ENCODE measurements around the gene UQCR10. TPM values are rescaled to one million over a fixed set of nuclear protein-coding genes. Genes with fewer than 3 reads are reported as not detected.

The UQCR10 gene
- 98.6 and 126 TPM in 2 replicates for polyA plus RNA-seq (2014; cell fraction: cytosol; rRNA removed)
- 87.0 and 107 TPM in 2 replicates for polyA plus RNA-seq (2014; cell fraction: nucleus; rRNA removed)

DNA sequence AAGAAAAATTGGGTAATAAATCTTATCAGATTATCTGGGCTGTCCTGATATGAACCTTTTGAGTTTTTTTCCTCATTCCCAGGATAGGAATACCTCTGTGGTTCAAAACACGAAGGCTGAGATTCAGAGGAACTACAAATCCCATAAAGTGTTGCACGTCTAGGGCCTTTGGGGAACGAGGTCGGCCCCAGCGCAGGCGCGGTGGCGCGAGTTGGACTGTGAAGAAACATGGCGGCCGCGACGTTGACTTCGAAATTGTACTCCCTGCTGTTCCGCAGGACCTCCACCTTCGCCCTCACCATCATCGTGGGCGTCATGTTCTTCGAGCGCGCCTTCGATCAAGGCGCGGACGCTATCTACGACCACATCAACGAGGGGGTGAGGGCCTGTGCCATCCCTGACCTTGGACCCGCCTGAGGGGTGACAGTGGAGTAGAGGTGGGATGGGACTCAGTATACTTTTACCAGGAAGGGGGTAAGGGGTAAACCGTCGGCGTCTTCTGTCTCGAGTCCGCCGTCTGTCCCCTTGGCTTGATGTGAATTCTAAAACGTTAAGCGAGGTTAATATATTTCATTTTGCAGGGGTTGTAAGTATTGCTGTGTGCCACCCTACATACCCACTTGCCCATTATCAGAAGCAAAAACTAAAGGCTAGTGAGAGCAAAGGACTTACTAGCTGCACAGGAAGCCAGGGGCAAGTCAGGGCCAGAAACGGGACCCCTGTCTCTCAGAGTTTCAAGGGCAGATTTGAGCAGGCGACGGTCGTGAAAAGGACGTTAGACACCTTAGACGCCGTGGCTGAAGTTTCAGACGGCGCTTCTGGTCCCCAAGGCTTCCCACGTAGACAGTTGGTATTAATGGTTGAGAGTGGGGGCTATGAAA lies at the start of gene UQCR10:
Gene UQCR10 (plus strand): TSS at position 199 of the 881 bp plus-strand sequence. CDS start 30 bp downstream, at position 229.
- peak; percentile 95 for DNase-seq (ENCODE audit: low spot score)

DNA sequence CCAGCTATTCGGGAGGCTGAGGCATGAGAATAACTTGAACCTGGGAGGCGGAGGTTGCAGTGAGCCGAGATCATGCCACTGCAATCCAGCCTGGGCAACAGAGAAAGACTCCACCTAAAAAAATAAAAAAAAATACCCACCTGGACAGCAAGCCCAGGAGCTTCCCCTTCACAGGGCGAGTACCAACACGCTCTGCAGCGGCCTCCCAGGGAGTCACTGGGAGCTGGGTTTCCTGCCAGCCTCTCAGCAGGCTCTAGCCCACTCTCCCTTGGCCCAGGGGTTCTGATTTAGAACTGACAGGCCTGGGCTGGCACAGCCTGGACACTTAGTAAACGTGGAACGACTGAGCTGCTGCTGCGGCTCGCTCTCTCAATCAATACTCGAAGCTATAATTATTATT lies 49.4 kb upstream of the UQCR10 start:
- no peak for DNase-seq (ENCODE audit: low spot score)

DNA sequence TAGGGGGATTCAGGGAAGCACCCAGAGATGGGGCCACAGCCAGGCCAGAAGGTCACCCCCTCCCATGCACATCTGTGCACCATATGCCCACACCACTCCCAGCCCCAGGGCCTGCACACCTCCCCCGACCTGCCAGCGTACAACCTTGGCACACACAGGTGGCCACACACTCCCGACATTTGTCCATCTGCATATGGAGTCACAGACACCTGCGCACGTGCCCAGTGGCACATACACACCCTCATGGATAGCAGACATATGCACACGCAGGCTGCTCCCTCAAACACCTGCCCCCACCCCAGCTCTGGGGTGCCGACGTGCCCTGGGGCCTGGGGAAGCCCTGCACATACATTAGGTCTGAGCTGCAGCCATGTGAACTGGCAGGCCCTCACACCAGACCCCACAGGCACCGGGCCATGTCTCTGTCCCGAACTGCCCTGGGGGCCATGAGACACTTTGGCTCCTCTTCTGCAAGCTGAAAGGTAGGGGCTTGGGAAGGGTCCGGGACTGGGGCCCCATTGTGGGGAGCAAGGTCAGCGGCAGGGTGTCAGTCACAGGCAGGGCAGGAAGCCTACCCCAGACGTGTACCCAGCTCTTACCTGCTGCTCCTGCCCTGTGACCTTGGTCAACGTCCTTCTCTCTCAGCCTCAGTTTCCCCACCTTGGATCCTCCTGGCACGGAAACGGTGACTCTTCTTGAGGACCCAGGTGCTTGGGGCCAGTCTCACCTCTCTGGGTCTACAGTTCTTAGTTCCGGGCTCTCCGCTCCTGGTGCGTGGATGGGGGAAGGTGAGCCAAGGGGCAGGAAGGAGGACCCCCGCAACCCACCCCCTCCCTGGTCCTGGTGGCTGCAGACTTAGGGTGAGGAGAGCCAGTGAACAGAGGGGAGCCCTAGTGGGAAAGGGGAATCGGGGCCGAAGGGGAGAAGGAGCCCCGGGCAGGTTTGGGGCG lies 47.9 kb upstream of the UQCR10 start:
- DNase-seq (ENCODE audit: low spot score): no peak

DNA sequence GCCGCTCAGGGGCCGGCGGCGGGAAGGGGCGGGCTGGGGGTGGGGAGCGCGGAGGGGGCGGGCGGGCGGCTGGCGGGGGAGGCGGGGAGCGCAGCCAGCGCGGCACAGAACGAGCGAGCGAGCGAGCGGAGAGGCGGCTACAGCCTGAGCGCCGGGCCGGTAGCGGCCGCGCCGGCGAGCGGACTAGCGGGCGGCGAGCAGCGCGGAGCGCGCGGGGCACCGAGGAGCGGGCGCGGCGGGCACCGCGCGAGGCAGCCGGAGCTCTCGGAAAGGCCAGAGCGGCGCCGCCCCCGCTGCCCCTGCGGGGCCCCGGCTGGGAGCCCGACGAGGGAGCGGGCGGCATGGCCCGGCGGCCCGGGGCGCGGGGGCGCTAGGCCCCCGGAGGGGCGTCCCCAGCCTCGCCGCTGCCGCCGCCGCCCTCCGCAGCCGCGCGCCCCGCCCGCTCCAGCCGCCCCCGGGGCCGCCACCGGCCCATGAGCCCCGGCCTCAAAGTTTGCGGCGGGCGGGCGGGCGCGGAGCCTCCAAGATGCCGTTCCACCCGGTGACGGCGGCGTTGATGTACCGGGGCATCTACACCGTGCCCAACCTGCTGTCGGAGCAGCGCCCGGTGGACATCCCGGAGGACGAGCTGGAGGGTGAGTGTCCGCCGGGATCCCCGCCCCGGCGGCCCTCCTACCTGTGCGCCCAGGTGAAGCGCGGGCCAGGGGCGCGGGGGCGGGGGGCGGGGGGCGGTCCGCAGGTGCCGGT lies 47.1 kb upstream of the UQCR10 start, which contains the start of gene CABP7:
Gene CABP7 (plus strand): TSS at position 105 of the 747 bp plus-strand sequence. CDS start 422 bp downstream, at position 527.
- DNase-seq (ENCODE audit: low spot score): no peak

DNA sequence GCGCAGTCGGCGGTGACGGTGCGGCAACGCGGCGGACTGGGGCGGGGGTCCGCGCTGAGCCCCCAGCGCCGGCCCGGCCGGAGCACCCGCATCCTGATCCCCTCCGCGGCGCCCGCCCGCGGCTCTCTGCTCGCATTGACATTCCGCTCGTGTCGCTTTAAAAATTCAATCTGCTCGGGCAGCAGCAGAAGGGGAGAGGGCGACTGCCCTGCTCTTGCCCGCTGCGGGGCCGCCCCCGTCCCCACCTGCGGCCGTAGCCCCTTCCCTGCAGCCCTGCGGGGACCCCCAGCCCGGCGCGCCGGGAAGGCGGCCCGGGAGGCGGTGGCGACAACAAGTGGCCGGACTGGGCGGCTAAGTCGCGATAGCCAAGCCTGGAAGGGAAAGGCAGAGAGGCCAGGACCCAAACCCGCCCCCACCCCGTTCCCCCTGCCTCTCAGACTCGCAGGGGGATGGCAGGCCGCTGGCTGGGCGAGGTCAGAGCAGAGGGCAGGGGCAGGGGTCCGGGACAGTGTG lies 46.3 kb upstream of the UQCR10 start:
- no peak for DNase-seq (ENCODE audit: low spot score)

DNA sequence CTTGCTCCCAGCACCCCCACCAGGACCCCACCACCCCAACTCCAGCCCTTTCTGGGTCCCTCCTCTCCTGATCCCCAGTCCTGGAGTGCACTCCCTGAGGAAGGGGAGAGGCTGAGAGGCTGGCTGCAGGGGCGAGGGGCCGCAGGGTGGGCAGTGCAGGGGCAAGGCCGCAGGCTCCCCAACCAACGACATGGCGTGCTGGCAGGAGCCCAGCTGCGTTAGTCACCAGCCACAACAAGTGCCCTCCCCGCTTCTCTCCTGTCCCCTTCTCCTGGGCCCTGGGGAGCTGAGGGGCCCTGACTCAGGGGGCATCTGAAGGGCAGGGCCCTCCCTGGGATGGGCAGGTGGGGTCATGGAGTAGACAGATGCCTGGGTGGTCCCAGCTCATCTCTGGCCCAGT lies 45.0 kb upstream of the UQCR10 start:
- no peak for DNase-seq (ENCODE audit: low spot score)

DNA sequence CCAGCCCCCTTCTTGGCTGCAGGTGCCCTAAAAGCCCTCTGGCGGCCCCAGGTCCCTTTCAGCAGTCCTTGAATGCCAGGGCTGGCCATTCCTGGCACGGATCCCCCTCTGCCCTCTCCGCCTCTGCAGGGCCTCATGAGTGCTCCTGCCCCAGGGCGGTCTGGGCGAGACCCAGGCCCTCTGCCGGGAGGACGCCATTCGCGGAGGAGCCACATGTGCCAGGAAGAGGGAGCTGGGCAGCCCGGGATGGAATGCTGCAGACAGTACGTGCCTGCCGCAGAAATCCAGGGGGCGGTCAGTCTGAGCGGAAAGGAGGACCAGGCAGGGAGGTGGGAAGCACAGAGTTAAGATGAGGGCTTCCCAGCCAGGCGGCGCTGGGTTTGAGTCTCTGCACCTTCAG lies 44.6 kb upstream of the UQCR10 start:
- no peak for DNase-seq (ENCODE audit: low spot score)

DNA sequence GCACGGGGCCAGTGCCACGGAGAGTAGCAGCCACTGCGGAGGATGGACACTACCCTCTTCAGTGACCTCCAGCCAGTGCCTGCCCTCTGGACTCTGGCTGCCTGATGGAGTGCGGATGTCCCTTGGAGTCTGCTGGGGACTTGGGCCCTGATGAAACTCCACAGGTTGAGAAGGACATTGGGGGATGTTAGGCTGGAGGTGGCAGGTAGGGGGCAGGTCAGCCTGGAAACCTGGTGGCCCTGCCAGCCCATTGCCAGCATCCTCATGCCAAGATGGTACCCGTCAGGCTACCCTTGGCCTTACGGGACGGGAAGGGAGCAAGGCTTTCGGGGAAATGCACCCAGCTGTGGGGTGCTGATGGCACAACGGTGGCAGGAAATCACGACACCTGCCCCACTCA lies 43.4 kb upstream of the UQCR10 start:
- no peak for DNase-seq (ENCODE audit: low spot score)

DNA sequence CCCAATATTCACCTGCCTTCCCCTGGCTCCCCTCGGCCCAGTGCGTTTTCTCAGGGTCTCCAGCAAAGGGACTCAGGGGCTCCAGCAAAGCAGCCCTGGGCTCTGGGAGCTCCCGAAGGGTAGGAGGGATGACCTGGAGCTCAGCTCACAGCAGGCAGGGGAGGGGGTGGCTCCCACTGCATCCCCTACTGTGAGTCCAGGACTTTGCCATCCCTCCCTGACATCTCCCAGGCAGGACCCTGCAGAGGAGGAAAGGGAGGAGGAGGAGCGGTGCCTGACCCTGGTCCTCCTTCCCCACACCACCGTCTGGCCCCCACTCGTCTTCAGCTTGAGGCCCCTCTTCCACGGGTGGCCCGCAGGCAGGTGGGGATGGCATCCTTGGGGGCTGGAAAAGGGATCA lies 42.3 kb upstream of the UQCR10 start:
- no peak for DNase-seq (ENCODE audit: low spot score)

DNA sequence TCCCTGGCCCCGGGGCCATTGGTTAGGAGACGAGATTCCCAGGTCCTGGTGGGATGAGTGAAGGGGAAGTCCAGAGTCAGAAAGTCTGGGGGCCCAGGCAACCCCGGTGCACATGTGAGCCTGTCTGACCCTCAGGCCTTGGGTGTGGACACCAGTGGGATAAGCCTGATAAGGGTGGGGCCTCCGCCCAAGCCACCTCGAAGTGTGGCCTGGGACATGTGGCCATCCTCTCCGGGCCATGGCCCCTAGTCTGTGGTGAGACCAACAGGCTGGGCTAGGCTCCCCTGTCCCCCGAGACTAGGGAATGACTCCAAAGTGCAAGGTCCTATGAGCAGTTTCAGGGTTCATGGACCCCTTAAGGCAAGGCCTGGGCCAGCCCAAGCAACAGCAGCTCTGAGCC lies 41.1 kb upstream of the UQCR10 start:
- no peak for DNase-seq (ENCODE audit: low spot score)

DNA sequence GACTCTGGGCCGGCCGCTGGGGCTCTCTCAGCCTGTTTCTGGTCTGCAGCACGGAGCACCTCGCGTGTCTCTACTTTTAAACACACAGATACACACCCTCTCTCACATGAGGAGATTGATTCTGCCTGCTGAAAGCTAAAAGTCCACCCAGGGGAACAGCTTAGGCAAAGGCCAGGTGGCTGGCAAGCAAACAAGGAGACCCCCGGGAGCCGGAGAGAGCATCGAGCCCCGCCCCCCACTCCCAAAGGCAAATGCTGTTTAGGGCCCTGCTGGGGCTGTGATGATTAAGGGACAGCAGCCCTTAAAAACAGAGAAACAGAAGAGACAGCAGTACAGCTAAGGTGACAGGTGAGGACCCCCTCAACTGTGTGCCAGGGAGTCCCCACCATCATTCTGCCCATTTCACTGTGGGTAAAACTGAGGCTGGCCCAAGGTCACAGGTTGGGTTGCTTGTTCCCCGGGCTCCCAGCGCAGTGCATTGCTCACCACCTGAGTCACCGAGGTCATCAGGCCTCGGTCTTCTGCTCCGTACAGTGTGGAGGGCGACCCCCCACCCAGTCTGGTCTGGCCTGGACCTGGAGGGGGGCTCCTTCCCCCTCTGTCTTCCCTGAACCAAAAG lies 40.5 kb upstream of the UQCR10 start:
- no peak for DNase-seq (ENCODE audit: low spot score)

DNA sequence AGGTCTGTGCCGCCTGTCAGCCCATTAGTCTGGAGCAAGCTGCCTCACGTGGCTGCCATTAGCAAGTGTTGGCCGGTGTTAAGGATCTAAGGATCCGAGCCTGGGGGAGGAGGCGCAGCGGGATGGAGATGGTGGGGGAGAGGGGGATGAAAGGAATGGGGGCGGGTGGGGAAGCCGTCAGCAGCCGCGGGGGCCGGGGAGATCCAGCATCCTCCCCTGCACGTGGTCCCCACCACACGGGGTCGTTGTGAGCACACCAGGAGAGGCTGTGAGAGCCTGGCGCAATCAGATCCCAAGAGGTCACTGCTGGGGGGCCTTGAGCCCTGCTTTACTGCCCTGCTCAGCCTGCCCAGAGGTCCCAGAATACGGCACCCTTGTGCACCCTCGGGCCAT lies 40.0 kb upstream of the UQCR10 start:
- DNase-seq (ENCODE audit: low spot score): peak; percentile 66

DNA sequence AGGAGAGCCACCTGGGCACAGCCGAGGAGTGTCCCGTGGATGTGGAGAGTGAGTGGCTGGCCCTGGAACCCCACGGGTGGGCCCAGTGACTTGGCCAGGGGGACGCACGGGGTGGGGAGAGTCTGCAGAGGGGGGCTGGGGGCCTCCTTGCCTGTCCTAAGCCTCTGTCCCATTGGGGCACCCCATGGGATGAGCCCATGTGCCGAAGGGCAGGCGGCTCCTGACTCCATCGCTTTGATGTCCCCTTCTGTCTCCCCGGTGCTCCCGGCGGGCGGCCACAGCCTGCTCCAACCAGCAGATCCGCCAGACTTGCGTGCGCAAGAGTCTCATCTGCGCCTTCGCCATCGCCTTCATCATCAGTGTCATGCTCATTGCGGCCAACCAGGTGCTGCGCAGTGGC lies 38.0 kb upstream of the UQCR10 start:
- DNase-seq (ENCODE audit: low spot score): no peak

DNA sequence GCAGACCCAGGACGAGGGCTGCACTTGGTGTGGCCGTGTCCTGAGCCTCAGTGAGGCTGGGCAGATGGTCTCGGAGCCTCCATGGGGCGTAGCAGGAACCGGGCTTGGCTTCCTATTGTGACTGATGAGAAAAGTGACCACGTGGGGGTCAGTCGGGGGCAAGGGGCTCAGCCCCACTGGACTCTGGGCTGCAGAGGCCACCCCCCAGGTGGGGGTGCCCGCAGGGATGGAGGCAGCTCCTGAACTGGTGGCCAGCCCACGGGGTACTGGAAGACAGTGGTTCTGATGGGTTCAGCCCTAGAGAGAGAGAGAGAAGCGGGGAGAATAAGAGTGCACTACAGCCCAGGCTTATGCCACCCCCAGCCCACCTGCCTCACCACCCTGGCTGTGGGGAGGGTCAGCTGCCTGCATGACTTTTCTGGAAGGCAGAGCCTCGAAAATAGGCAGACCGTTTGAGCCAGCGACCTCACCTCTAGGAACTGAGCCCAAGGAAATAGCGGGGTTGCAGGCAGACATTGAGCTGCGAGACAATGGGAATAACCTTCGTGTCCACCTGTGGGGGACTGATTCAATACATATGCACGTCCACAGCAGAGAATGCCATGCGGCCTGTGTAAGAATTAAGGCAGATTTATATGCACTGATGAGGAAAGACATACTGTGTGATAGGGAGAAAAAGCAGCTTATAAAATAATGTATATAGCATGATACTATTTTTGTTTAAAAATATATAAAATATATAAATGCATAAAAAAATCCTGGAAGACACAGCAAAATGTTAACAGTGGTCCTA lies 35.9 kb upstream of the UQCR10 start:
- no peak for DNase-seq (ENCODE audit: low spot score)

DNA sequence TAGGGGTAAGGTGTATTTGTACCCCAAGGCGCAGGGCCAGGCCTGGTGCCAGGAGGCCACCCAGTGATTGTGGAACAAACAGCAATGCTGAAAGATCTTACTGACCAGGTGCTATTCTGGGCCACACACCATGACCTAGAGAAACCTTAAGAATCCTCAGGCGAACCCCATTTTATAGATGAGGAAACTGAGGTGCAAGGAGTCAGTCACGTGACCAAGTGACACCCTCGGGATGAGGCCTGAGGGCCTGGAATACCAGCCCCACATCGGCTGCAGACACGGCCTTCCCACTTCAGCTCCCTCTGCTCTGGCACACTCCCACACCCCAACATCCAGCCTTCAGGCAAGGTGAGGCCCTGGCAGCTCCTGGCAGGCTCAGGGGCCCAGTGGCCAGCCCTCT lies 34.3 kb upstream of the UQCR10 start:
- no peak for DNase-seq (ENCODE audit: low spot score)

DNA sequence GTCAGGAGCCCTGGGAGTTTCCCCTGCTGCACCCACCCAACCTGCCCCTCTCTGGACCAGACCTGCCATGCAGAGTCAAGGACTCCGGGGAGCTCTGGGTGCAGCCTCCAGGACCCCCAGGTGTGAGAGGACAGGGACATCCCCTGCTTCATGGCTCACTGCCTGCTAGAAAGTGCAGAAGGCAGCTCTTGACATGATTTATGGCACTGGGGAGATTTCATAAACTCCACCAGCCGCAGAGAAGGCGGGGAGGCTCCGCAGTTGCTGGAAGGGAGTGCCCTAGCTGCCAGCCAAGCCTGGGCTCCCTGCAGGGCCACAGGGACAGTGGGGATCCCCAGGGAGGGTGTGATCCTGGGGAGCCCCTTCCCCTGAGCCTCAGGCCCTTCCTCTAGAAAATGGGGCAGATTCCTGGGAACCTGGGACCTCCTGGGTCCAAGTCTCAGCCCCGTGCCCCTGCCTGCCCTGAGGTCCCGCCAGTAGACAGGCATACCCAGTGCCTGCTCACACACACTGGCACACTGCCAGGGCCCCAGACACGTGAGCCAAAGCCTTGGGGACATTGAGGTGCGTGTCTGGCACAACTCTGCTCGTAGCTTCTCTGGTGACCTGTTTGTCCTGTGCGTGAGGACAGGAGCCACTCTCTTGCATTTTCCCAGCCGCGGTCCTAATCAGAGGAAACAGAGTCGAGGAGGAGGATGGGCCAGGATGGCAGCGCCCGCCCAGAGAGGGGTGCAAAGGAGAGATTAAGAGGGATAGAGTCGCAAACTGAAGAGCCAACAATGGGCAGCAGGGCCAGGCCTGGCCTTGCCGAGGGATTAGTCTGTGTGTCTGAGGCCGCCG lies 33.6 kb upstream of the UQCR10 start:
- DNase-seq (ENCODE audit: low spot score): peak; percentile 46

DNA sequence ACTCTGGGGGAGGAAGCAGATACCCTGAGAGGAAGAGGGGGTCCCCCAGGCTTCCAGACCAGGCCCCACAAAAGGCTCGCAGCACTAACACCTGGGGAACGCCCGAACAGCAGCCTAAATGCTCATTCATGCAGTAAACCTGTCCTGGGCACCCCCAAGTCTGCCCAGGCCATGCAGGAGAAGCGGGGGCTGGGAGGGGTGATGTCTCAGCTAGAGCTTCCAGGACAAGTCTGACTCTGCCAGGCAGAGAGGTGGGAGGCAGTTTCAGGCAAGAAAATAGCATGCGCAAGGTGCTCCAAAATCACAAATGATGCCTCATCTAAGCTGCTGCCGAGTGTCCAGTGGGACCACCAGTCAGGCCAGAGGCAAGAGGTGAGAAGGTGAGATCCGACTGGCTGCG lies 32.8 kb upstream of the UQCR10 start:
- DNase-seq (ENCODE audit: low spot score): no peak

DNA sequence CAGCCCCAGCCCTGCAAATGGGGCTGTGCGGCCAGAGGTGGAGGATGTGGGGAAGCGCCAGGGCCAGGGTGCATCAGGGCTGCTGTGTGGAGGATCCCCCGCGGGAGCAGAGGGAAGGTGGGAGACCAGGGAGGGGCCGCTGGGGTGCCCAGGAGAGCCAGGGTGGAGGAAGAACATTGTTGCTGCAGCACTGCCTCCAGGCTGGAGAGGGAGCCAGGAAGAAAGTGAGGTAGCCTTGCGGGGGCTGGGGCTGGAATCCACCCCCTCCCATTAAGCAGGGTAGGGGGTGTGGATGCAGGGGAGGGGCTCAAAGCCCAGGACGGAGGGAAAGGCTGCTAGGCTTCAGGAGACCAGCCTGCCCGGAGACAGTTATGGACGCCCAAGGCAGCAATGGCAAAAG lies 32.3 kb upstream of the UQCR10 start:
- DNase-seq (ENCODE audit: low spot score): no peak

DNA sequence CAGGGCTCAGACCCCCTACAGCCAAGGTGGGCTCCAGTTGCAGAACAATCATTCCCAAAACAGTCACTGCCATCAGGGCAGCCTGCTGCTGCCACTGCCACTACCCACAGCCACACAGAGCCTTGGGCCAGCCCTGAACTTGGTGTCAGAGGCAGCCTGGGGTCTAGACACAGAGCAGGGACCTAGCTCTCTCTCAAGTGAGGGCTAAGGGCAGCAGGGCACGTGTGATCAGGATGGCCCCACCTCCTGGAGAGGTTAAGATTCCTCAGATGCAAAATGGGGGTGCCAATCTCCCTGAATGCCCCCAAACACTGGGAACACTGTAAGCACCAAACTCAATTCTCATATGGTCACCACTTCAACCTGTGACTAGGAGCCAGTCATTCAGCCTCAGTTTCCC lies 31.8 kb upstream of the UQCR10 start:
- DNase-seq (ENCODE audit: low spot score): no peak

Measured in SK-N-DZ (cell line).